Large intestine (tissue), 3 donors: Measurements from ENCODE around the gene TWIST1. TPM values are rescaled to one million over a fixed set of nuclear protein-coding genes. Genes with fewer than 3 reads are reported as not detected.

Experiments used
- DNase-seq, 2 donors: peaks; one replicate each; pipeline versions ENCODE4 v3.0.0 to v3.0.0-alpha.2; 2013
- H3K27ac ChIP-seq: one replicate; pipeline ENCODE4 v1.5.1; 2013; ENCODE audit warnings: low read length
- H3K27me3 ChIP-seq: 2 replicates; pipeline ENCODE4 v1.6.1; 2013; ENCODE audit warnings: low read length; ENCODE audit not compliant: control insufficient read depth, insufficient read depth
- H3K36me3 ChIP-seq: 2 replicates; pipeline ENCODE4 v1.6.1; 2013; ENCODE audit warnings: low read length; ENCODE audit not compliant: control insufficient read depth, insufficient read depth
- H3K4me1 ChIP-seq: one replicate; pipeline ENCODE4 v1.6.1; 2013; ENCODE audit warnings: low read length; ENCODE audit not compliant: control insufficient read depth, insufficient read depth
- H3K4me3 ChIP-seq: one replicate; pipeline ENCODE4 v1.5.1; 2013; ENCODE audit warnings: low read length
- H3K9me3 ChIP-seq: one replicate; pipeline ENCODE4 v1.6.1; 2013; ENCODE audit warnings: mild to moderate bottlenecking, low read depth, low read length, moderate library complexity; ENCODE audit not compliant: control insufficient read depth
- WGBS: methylation state at CpG from one replicate; pipeline ENCODE4 v1.1.5; 2013; ENCODE audit warnings: low lambda C conversion rate; ENCODE audit not compliant: insufficient coverage; 5-methylcytosine and 5-hydroxymethylcytosine counted together
- polyA plus RNA-seq: library from polyadenylated mRNA; unstranded; fragments of 120-200 nt; gene quantifications from one replicate; pipeline ENCODE4 v1.2.1, GENCODE V29; 2013

The TWIST1 gene
- polyA plus RNA-seq, 1 donor: 0.61 TPM

- Histone ChIP-seq H3K27ac (no peak overlapping the region), H3K9me3 (peaks cover 4% of the 10 kb centered on the region), H3K4me1 (no peaks in the 10 kb centered on the region), H3K27me3 (peaks cover 67% of the 10 kb centered on the region), H3K36me3 (no peaks in the 10 kb centered on the region), H3K4me3 (no peak overlapping the region)
- DNase-seq: no peak
- whole genome bisulfite sequencing: 29% methylated on average over 1 of the region's 4 CpGs
Measured at GRCh38 chr7:19105546-19105945, 11.9 kb downstream of the TWIST1 start.

DNA sequence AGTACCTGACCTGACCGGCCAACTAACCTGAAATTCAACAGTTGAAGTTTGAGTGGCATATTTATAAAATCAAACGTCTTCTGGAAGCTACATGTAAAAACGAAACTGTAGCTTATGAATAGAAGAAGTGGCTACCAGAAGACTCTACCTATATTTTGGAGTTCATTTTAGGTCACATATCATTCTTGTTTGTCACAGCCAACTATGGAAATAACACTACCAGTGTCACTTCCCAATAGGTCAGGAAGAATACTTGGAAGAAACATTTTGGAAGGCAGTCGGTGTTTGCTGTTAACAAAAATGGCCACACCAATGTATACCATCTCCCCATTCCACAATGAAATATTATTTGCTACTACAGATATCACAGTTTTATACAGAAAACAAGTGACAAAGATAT is 12.6 kb downstream of the TWIST1 start:
- Histone ChIP-seq H3K4me1 (no peaks in the 10 kb centered on the region), H3K9me3 (peaks cover 4% of the 10 kb centered on the region), H3K36me3 (no peaks in the 10 kb centered on the region), H3K27me3 (peaks cover 61% of the 10 kb centered on the region), H3K4me3 (no peak overlapping the region), H3K27ac (no peak overlapping the region)
- WGBS: 64% methylated on average over 3 of the region's 4 CpGs
- no peak for DNase-seq

DNA sequence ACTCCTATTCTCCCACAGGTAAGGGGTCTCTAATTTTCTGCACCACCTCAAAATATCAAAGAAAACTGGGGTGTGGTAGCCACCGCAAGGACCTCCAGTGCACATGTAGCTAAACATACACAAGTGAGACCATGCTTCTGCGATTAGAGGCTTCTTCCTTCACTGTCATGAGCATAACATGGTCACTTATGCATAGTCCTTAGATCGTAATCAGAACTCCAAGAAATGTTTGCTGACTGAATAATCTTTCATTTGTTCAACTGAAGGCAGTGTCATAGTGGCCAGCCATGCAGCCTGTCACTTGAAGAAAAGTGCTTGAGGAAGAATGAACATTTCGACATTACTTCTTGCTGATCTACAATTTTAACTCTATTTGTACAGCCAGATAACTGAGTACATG is 14.6 kb downstream of the TWIST1 start:
- DNase-seq: no peak
- no peak overlapping the region for H3K27ac ChIP-seq
- WGBS: no CpG with 5 or more reads among the region's 4 CpGs
- no peaks in the 10 kb centered on the region for H3K36me3 ChIP-seq
- peaks cover 4% of the 10 kb centered on the region for H3K9me3 ChIP-seq
- H3K4me3 ChIP-seq: no peak overlapping the region
- peaks cover 44% of the 10 kb centered on the region for H3K27me3 ChIP-seq
- no peaks in the 10 kb centered on the region for H3K4me1 ChIP-seq

GRCh38 chr7:19101909-19102308 is 15.5 kb downstream of the TWIST1 start:
- DNase-seq: no peak
- Histone ChIP-seq H3K36me3 (no peaks in the 10 kb centered on the region), H3K27ac (no peak overlapping the region), H3K27me3 (peaks cover 34% of the 10 kb centered on the region), H3K4me1 (no peaks in the 10 kb centered on the region), H3K9me3 (peaks cover 4% of the 10 kb centered on the region), H3K4me3 (no peak overlapping the region)
- WGBS: no CpG with 5 or more reads among the region's 2 CpGs

GRCh38 chr7:19101472-19101871 is 16.0 kb downstream of the TWIST1 start:
- H3K4me1 ChIP-seq: no peaks in the 10 kb centered on the region
- no CpG with 5 or more reads among the region's 1 CpG for WGBS
- H3K27me3 ChIP-seq: peaks cover 29% of the 10 kb centered on the region
- peaks cover 4% of the 10 kb centered on the region for H3K9me3 ChIP-seq
- H3K27ac ChIP-seq: no peak overlapping the region
- H3K4me3 ChIP-seq: no peak overlapping the region
- H3K36me3 ChIP-seq: no peaks in the 10 kb centered on the region
- DNase-seq: no peak

DNA sequence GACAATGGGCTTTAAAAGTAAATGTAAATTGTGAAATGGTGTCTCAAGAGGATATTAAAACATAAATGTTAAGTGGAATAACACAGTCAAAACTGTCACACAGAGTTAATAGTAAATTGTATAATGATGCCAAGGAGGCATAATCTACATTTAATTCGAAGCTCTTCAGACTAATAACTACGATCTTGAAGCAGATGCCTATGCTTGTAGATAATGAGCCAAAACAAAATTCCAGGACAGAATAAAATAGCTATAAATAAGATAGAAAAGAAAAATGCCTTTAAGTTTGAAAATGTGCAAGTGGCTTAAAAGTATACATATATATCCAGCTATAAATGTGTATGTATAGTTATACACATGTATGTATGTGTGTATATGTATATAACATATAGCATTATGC is 17.5 kb downstream of the TWIST1 start:
- no peaks in the 10 kb centered on the region for H3K9me3 ChIP-seq
- DNase-seq: no peak
- no peak overlapping the region for H3K4me3 ChIP-seq
- no peaks in the 10 kb centered on the region for H3K36me3 ChIP-seq
- no peak overlapping the region for H3K27ac ChIP-seq
- no peaks in the 10 kb centered on the region for H3K4me1 ChIP-seq
- H3K27me3 ChIP-seq: peaks cover 17% of the 10 kb centered on the region
- WGBS: 85% methylated on average over 2 of the region's 2 CpGs

- Histone ChIP-seq H3K4me3 (no peak overlapping the region), H3K36me3 (no peaks in the 10 kb centered on the region), H3K27me3 (peaks cover 10% of the 10 kb centered on the region), H3K9me3 (no peaks in the 10 kb centered on the region), H3K4me1 (no peaks in the 10 kb centered on the region), H3K27ac (no peak overlapping the region)
- no peak for DNase-seq
- 80% methylated on average over 2 of the region's 3 CpGs for WGBS
Measured at GRCh38 chr7:19099194-19099593, 18.2 kb downstream of the TWIST1 start.

- DNase-seq: no peak
- WGBS: 86% methylated on average over 1 of the region's 1 CpG
- Histone ChIP-seq H3K4me3 (no peak overlapping the region), H3K9me3 (no peaks in the 10 kb centered on the region), H3K4me1 (no peaks in the 10 kb centered on the region), H3K36me3 (no peaks in the 10 kb centered on the region), H3K27ac (no peak overlapping the region), H3K27me3 (peaks cover 10% of the 10 kb centered on the region)
Measured at GRCh38 chr7:19098510-19098909, 18.9 kb downstream of the TWIST1 start.

DNA sequence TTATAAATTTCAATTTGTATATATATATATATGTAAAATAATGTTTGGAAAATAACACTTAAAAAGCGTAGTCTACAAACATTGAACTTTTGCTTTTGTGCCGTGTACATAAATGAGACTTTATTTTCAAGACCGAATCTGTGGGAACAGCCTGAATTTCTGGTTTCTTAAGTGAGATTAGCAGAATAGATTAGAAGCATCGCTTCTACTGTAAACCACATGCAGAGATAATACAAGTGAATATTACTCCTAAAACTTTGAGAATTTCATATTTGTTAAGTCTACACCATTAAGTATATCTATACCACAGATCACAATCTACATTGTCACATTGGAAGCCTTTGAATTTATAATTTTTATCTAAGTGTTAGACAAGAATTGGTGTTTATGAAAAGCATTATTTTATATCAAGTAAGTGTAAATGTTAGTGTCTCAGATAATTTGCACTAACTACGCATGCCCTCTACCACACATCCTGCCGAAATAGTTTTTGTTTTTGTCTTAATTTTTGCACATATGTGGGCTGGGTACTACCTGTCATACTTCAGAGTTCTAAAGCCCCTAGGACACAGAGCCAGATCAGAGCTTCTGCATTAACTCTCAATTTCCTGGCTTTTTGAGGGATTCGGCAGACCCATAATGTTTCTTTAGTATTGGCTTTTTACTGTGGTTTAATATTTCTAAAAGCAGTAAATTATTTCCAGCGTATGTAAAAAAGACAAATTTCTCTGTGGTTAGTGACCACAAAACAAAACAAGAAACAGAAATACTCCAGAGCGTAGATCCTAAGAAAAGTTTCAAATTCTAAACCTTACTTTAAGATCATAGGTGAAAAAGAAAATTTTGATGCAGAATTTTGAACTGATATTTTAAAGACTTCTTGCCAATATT is 20.0 kb downstream of the TWIST1 start:
- Histone ChIP-seq H3K4me1 (no peaks in the 10 kb centered on the region), H3K4me3 (no peak overlapping the region), H3K27me3 (peaks cover 4% of the 10 kb centered on the region), H3K36me3 (no peaks in the 10 kb centered on the region), H3K27ac (no peak overlapping the region), H3K9me3 (no peaks in the 10 kb centered on the region)
- 94% methylated on average over 5 of the region's 9 CpGs for WGBS
- no peak for DNase-seq

GRCh38 chr7:19095353-19095860 is 22.0 kb downstream of the TWIST1 start:
- H3K4me1 ChIP-seq: no peaks in the 10 kb centered on the region
- DNase-seq: no peak
- H3K27me3 ChIP-seq: no peaks in the 10 kb centered on the region
- no peak overlapping the region for H3K4me3 ChIP-seq
- H3K36me3 ChIP-seq: no peaks in the 10 kb centered on the region
- H3K9me3 ChIP-seq: no peaks in the 10 kb centered on the region
- H3K27ac ChIP-seq: no peak overlapping the region
- WGBS: no CpG with 5 or more reads among the region's 5 CpGs
